AG10803 (cell line): Measurements from ENCODE around the gene ANKRD13B.
A peak's percentile ranks its signal among the peaks of the same experiment; 100 is the strongest.

Experiments
- DNase-seq: peaks from one replicate; pipeline ENCODE4 v3.0.0; 2010; ENCODE audit warnings: low read depth
- H3K4me3 ChIP-seq: 2 replicates; pipeline ENCODE4 v1.5.1; 2011; ENCODE audit warnings: mild to moderate bottlenecking, low read length, control low read depth
- CTCF ChIP-seq: conservative IDR thresholded peaks from 2 replicates; pipeline ENCODE4 v1.5.1; 2011; ENCODE audit warnings: mild to moderate bottlenecking, low read length, control low read depth, inconsistent platforms

Gene ANKRD13B

GRCh38 chr17:29584452-29585079 lies 8.4 kb upstream of the ANKRD13B start:
- DNase-seq: no peak
- no peak for TF ChIP-seq CTCF

GRCh38 chr17:29585080-29585751 lies 7.7 kb upstream of the ANKRD13B start:
- H3K4me3 ChIP-seq: no peak overlapping the region
- TF ChIP-seq CTCF: peak; percentile 22; the same call in 1 of the 2 replicates
- DNase-seq: no peak

More at GRCh38 chr17:29584452-29585079, 8.4 kb upstream of the ANKRD13B start:
- no peak overlapping the region for H3K4me3 ChIP-seq

- no peak for DNase-seq
- H3K4me3 ChIP-seq: peak overlapping the region; percentile 83
- TF ChIP-seq CTCF: no peak
These were observed 6.1 kb upstream of the ANKRD13B start for GRCh38 chr17:29586676-29587469.

GRCh38 chr17:29587591-29587990 lies 5.3 kb upstream of the ANKRD13B start:
- peak overlapping the region; percentile 83 for H3K4me3 ChIP-seq
- no peak for DNase-seq
- no peak for TF ChIP-seq CTCF

- no peak for TF ChIP-seq CTCF
- no peak for DNase-seq
- peak overlapping the region; percentile 83 for H3K4me3 ChIP-seq
These were observed 4.8 kb upstream of the ANKRD13B start for GRCh38 chr17:29588017-29588561.

GRCh38 chr17:29588562-29589411 lies 4.1 kb upstream of the ANKRD13B start:
- H3K4me3 ChIP-seq: peak overlapping the region; percentile 83

More at GRCh38 chr17:29588562-29589411, 4.1 kb upstream of the ANKRD13B start:
- TF ChIP-seq CTCF: no peak
- DNase-seq: no peak
